HepG2 (cell line): ENCODE data around the gene STAG3. TPM values are rescaled to one million over a fixed set of nuclear protein-coding genes. Genes with fewer than 3 reads are reported as not detected.

Experiments used
- ARHGAP35 ChIP-seq: sonication (generic); formaldehyde crosslinking; IDR thresholded peaks from 2 replicates; pipeline ENCODE4 v1.9.0; 2022; ENCODE audit warnings: mild to moderate bottlenecking, inconsistent platforms, moderate library complexity, missing genetic modification reagents, borderline replicate concordance
- CEBPB ChIP-seq: IDR thresholded peaks from 2 replicates; pipeline ENCODE4 v1.6.1; 2011; ENCODE audit warnings: low read depth, low read length, improper control_type of control experiment, borderline replicate concordance
- CEBPG ChIP-seq: IDR thresholded peaks from 2 replicates; pipeline ENCODE4 v1.6.1; 2016
- CREM ChIP-seq, 2 experiments: sonication (generic) in 1 of 2; formaldehyde crosslinking in 1 of 2; IDR thresholded peaks; 2 replicates each; pipeline versions ENCODE4 v1.4.0 to v1.6.1; 2016 to 2020; ENCODE audit warnings: antibody characterized with exemption in 1 of 2, mild to moderate bottlenecking in 1 of 2, missing genetic modification reagents in 1 of 2
- FIP1L1 ChIP-seq: fragments of 200-400 bp; formaldehyde crosslinking; IDR thresholded peaks from 2 replicates; pipeline ENCODE4 v1.6.1; 2018; ENCODE audit warnings: low read depth, mild to moderate bottlenecking, low read length, moderate library complexity, borderline replicate concordance; ENCODE audit not compliant: insufficient read depth
- HNF1A ChIP-seq, 2 experiments: sonication (generic) in 1 of 2; formaldehyde crosslinking in 1 of 2; IDR thresholded peaks; 2 replicates each; pipeline versions ENCODE4 v1.4.0 to v1.6.1; 2016 to 2020; ENCODE audit warnings: borderline replicate concordance in 1 of 2, low read depth in 1 of 2, mild to moderate bottlenecking in 1 of 2, missing genetic modification reagents in 1 of 2
- MAZ ChIP-seq, 2 experiments: sonication (generic) in 1 of 2; formaldehyde crosslinking in 1 of 2; IDR thresholded peaks; 2 replicates each; pipeline versions ENCODE4 v1.5.0 to v1.6.1; 2012 to 2020; ENCODE audit warnings: low read depth in 2 of 2, mild to moderate bottlenecking in 2 of 2, borderline replicate concordance in 1 of 2, improper control_type of control experiment in 1 of 2, low read length in 1 of 2, missing genetic modification reagents in 1 of 2, moderate library complexity in 1 of 2
- MXI1 ChIP-seq: IDR thresholded peaks from 3 replicates; pipeline ENCODE4 v1.6.1; 2012; ENCODE audit warnings: low read depth, low read length, inconsistent platforms, borderline replicate concordance
- NFKBIZ ChIP-seq: IDR thresholded peaks from 2 replicates; pipeline ENCODE4 v1.6.1; 2018; ENCODE audit warnings: missing genetic modification reagents, missing compliant biosample characterization
- PBX2 ChIP-seq: IDR thresholded peaks from 2 replicates; pipeline ENCODE4 v1.6.1; 2016; ENCODE audit warnings: control low read depth
- SP1 ChIP-seq, 2 experiments: fragments of 450-650 bp in 1 of 2; sonication (generic) in 1 of 2; formaldehyde crosslinking in 1 of 2; IDR thresholded peaks; 2 replicates each; pipeline versions ENCODE4 v1.4.0 to v1.6.1; 2016 to 2020; ENCODE audit warnings: missing genetic modification reagents in 1 of 2
- SP2 ChIP-seq: sonication (generic); formaldehyde crosslinking; IDR thresholded peaks from 2 replicates; pipeline ENCODE4 v1.5.1; 2020; ENCODE audit warnings: mild to moderate bottlenecking, missing genetic modification reagents
- ZNF138 ChIP-seq: sonication (generic); formaldehyde crosslinking; IDR thresholded peaks from 2 replicates; pipeline ENCODE4 v1.5.0; 2020; ENCODE audit warnings: mild to moderate bottlenecking, low read depth, missing genetic modification reagents
- ZNF589 ChIP-seq: sonication (generic); formaldehyde crosslinking; conservative IDR thresholded peaks from 2 replicates; pipeline ENCODE4 v1.8.0; 2022; ENCODE audit warnings: mild to moderate bottlenecking, moderate library complexity, missing genetic modification reagents
- ZNF607 ChIP-seq: sonication (generic); formaldehyde crosslinking; IDR thresholded peaks from 2 replicates; pipeline ENCODE4 v1.5.1; 2020; ENCODE audit warnings: missing genetic modification reagents, mild to moderate bottlenecking, borderline replicate concordance
- ZNF788 ChIP-seq: sonication (generic); formaldehyde crosslinking; IDR thresholded peaks from 2 replicates; pipeline ENCODE4 v1.5.0; 2020; ENCODE audit warnings: mild to moderate bottlenecking, missing genetic modification reagents, borderline replicate concordance
- ZNF839 ChIP-seq: sonication (generic); formaldehyde crosslinking; IDR thresholded peaks from 2 replicates; pipeline ENCODE4 v1.4.0; 2020; ENCODE audit warnings: missing genetic modification reagents, mild to moderate bottlenecking, borderline replicate concordance
- ZSCAN31 ChIP-seq: sonication (generic); formaldehyde crosslinking; IDR thresholded peaks from 2 replicates; pipeline ENCODE4 v1.5.0; 2020; ENCODE audit warnings: low read depth, mild to moderate bottlenecking, missing genetic modification reagents
- polyA plus RNA-seq, 8 experiments: library from polyadenylated mRNA; depleted of rRNA in 3 of 8; stranded (reverse) in 7 of 8; unstranded in 1 of 8; fragments of >200 nt; fragmentation: Illumina TruSeq in 4 of 8; extraction: Trizol in 4 of 8; gene quantifications; 2 replicates each; pipeline versions ENCODE4 v1.2.1 to v1.2.3, GENCODE V29; 2011 to 2016; ENCODE audit warnings: low read depth in 4 of 8, missing spikeins in 1 of 8, mixed read lengths in 1 of 8; ENCODE audit not compliant: insufficient read depth in 1 of 8
- total RNA-seq, 5 experiments: library from RNA; depleted of rRNA; stranded (reverse); fragments of >200 nt; fragmentation: Illumina TruSeq; extraction: Trizol; gene quantifications; 2 replicates each; pipeline ENCODE4 v1.2.3, GENCODE V29; 2016; ENCODE audit warnings: low read depth in 1 of 5

The STAG3 gene
- total and polyA plus RNA-seq, 2 of the 13 experiments (the other 11 are each of a cell fraction or from before 2014, with no cell fraction given): 0.09 to 0.33 TPM

GRCh38 chr7:100148559-100149328 is 29.0 kb upstream of the STAG3 start, which contains the start of gene LAMTOR4 (continued):
- TF ChIP-seq ZSCAN31 (CRISPR knock-in tag): no peak
- peak; percentile 63; the same call in 1 of the 2 replicates for TF ChIP-seq NFKBIZ (CRISPR knock-in tag)
- no peak; the same call in 1 of the 2 replicates for TF ChIP-seq ZNF788 (CRISPR knock-in tag)
- TF ChIP-seq ZNF607: peak; percentile 18; the same call in 1 of the 2 replicates
- TF ChIP-seq CREM (IDR thresholded peaks at IDR 0.05): peak; percentile 75; the same call in 1 of the 2 replicates
- no peak for TF ChIP-seq CREM (CRISPR knock-in tag; IDR thresholded peaks at IDR 0.05)
- peak; percentile 87; the same call in 1 of the 3 replicates for TF ChIP-seq MXI1
- TF ChIP-seq CEBPG (CRISPR knock-in tag): peak; percentile 76
- TF ChIP-seq ZNF839 (CRISPR knock-in tag): peak; percentile 89
- TF ChIP-seq SP1 (IDR thresholded peaks at IDR 0.05): no peak
- TF ChIP-seq SP1 (CRISPR knock-in tag; IDR thresholded peaks at IDR 0.05): peak; percentile 92
- 0 out of 2 replicates have a peak, but pooled peaks have one; percentile 21 for TF ChIP-seq ZNF138 (CRISPR knock-in tag)
- TF ChIP-seq FIP1L1: no peak
- TF ChIP-seq SP2 (CRISPR knock-in tag): peak; percentile 95
- peak; percentile 78; the same call in 1 of the 2 replicates for TF ChIP-seq MAZ (IDR thresholded peaks at IDR 0.05; ENCODE audit: borderline replicate concordance, low read depth, low read length)
- TF ChIP-seq MAZ (CRISPR knock-in tag; IDR thresholded peaks at IDR 0.05; ENCODE audit: low read depth): peak; percentile 50; the same call in 1 of the 2 replicates
- TF ChIP-seq PBX2 (CRISPR knock-in tag): peak; percentile 85
- peak; percentile 86 for TF ChIP-seq CEBPB
- TF ChIP-seq ARHGAP35 (CRISPR knock-in tag): peak; percentile 34; the same call in 1 of the 2 replicates
- TF ChIP-seq ZNF589: no peak
- no peak for TF ChIP-seq HNF1A (IDR thresholded peaks at IDR 0.05; ENCODE audit: low read depth)
- peak; percentile 47; the same call in 1 of the 2 replicates for TF ChIP-seq HNF1A (CRISPR knock-in tag; IDR thresholded peaks at IDR 0.05; ENCODE audit: borderline replicate concordance)
